Measurements from ENCODE around the gene HIBADH.

Gene HIBADH

GRCh38 chr7:27662490-27663205 lies at the start of gene HIBADH:
TSS of gene HIBADH (minus strand) at chr7:27662883. CDS start at chr7:27662788, 95 bp downstream.
- DNase-seq (ENCODE audit: low read depth), result peak; percentile 100

DNA sequence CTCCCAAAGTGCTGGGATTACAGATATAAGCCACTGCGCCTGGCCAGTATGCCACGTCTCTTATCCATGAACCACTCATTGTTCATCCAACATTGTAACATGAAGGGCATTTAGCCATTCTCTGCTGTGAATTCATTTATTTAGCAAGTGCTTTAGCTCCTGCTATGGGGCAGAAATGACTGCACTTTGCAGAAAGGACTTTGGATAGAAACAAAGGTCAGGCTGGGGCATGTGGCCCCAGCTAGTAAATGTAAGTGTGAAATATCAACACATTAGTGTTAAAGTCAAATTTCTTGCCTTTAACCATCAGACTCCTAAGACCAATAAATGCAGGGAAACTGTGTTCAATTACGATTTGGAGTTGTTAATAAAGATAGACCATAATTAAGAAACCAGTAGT lies 49.5 kb upstream of the HIBADH start:
- no peak for DNase-seq (ENCODE audit: low read depth)

DNA sequence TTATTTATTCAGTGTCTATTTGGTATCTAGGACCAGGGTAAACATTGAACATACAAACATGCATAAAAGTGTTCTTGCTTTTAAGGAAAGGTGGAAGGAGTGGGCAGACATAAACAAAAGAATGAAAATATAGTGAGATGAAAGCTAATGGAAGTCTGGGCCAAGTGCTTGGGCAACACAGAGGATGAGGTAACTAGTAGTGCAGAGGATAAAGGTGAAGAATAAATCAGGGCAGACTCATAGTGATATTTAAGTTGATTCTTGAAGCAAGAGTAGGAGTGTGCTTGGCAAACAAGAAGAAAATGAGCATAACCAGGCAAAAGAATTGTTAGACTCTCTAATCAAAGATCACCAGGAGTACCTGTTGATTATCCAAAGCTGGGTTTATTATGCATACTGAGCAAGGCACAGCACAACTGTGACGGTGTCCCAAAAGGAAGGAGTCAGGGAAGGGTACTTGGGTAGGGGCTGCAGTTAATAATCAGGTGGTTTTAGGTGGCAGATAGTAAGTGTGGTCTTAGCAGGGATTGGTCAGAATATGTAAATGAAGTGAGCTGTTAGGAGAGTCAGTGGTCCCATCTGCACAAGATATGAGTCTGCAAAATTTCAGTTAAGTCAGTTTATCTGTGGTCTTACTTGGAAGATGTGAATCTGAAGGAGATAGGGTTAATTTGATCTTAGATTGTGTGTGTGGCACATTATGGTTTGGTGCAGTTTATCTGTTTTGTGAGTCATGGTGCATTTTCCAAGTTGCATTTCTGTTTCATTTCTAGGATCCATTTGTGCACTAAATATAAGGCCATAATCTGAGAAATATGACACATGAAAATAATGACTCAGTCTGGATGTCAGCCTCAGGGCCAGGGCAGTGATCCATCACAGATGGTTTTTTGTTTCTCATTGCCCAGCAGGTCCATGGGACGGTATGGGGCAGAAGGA lies 46.7 kb upstream of the HIBADH start:
- DNase-seq (ENCODE audit: low read depth), result peak; percentile 77

DNA sequence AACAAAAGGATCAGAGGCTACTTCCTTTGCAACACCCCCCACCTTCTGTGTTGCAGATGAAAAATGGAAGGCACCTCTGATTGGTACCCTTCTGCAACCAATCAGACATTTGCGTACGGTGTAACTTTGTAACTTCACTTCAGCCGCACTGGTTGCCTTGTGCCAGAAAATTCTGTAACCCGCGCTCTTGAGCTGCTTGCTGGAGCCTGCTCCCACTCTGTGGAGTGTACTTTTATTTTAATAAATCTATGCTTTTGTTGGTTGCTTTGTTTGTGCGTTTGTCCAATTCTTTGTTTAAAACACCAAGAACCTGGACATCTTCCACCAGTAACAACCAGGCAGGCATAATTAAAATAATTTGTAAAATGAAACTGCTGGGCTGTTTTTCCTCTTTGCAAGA lies 45.8 kb upstream of the HIBADH start:
- DNase-seq (ENCODE audit: low read depth), result no peak

- DNase-seq (ENCODE audit: low read depth), result no peak
Observed at GRCh38 chr7:27705200-27705594, 42.5 kb upstream of the HIBADH start.

- peak; percentile 52 for DNase-seq (ENCODE audit: low read depth)
Observed at GRCh38 chr7:27704422-27705199, 41.9 kb upstream of the HIBADH start.

DNA sequence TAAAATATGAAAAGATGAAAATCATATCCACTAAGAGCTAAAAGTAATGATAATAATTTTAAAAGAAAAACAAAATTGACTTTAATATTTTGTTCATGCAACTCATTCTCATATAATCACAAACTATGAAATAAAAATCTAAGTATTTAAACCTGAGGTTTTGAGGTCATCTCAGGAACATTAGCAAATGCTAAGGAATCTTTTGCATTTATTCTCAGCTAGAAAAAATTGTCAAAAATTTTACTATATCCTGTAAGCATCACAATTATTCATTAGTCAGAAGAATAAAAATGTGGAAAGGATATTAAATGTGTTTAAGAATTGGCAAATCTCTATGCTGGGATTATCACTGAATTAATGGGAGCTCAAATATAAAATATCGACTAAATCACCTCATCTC lies 40.5 kb upstream of the HIBADH start:
- no peak for DNase-seq (ENCODE audit: low read depth)

DNA sequence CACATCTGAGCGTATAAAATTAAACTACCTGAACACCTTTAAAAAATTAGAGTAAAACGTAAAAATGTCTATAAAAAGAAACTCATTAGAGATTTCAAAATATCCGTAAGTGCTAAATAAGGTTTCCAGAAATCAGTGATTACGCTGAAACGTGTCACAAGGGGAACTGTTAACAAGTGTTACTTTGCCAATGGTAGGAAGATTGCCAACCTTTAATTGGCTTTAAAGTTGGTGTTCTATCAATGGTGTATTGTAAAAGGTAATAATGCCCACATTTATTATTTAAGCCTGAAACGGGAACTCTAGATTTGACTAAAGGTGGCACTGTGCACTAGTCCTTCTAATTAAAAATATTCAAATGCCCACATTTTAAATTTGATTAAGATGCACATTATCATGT lies 37.8 kb upstream of the HIBADH start:
- no peak for DNase-seq (ENCODE audit: low read depth)

- no peak for DNase-seq (ENCODE audit: low read depth)
Observed at GRCh38 chr7:27699751-27700150, 37.1 kb upstream of the HIBADH start.

DNA sequence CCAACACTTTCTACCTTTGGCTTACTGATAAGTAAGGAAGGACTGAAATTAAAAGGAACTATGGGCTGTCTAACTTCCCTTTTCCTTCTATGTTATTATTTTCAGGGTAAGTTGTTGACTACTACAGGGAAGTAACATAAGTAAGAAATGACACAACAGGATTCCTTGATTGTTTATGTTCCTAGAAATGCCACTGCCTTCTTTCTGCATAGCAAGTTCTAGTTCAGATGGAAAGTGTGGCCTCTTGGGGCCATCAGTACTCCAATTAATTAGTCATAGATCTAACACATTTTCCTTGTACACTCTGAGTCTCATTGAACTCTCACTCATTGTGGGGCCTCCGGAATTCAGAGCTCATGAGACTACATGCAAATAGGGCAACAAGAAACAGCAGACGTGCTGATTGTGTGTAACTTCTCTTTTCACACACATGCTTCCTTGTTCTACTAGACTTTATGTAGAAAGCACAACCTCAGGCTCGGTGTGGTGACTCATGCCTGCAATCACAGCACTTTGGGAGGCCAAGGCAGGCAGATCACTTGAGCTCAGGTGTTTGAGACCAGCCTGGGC lies 35.3 kb upstream of the HIBADH start:
- peak; percentile 38 for DNase-seq (ENCODE audit: low read depth)

- DNase-seq (ENCODE audit: low read depth), result no peak
Observed at GRCh38 chr7:27695096-27695495, 32.4 kb upstream of the HIBADH start.

- DNase-seq (ENCODE audit: low read depth), result peak; percentile 27
Observed at GRCh38 chr7:27693794-27694193, 31.1 kb upstream of the HIBADH start.

GRCh38 chr7:27690649-27691048 lies 28.0 kb upstream of the HIBADH start:
- no peak for DNase-seq (ENCODE audit: low read depth)

GRCh38 chr7:27689591-27690164 lies 27.0 kb upstream of the HIBADH start:
- peak; percentile 33 for DNase-seq (ENCODE audit: low read depth)

DNA sequence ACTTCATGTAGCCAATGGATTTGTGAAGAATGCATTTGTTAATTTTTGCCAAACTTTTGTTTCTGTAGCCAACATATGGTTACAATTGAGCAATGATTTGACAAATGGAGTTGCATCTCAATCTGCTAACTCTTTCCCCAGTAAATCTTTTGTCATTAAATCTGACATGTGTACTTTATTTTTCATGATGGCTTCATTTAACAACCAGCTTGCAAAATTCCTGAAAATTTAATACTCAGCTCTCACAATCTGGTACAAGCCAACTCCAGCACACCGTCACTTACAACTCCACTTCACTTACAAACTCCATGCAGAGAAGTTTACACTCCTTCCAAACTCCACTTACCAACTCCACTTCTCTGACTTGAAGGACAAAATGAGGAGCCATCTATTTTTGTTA lies 26.5 kb upstream of the HIBADH start:
- no peak for DNase-seq (ENCODE audit: low read depth)

DNA sequence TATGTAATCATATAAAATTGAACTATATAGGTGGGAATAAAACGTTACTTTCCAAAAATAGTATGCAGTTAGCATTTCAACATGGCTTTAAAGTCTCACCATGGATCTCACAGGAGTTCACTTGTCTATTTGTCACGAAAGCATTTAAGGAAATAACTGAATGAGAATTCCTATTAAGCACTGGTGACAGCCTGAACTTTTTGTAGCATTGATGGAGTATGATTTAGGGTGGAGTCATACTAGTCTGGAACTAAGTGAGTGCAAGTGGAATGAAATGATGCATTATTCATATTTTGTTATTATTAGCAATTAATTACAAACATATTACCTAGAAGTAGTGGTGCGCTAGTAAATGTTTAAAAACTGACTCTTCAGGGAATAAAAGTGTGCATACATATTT lies 26.0 kb upstream of the HIBADH start:
- DNase-seq (ENCODE audit: low read depth), result no peak

GRCh38 chr7:27688056-27688455 lies 25.4 kb upstream of the HIBADH start:
- DNase-seq (ENCODE audit: low read depth), result no peak

DNA sequence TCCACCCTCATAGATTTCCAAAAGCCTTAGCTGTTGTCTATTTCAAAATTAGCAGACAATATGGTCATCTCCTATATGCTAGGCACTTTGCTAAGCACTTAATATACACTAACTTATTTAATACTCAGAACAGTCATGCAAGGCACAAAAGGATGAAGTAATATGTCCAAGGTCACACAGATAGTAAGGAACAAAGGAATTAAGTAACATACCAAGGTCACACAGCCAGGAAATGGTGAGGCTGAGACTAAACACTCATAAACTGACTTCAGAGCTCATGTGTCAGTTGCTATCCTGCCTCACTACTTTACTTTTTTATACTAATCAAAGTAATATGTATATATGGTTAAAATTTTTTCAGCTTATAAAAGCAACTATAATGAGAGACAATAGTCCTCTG lies 23.6 kb upstream of the HIBADH start:
- DNase-seq (ENCODE audit: low read depth), result peak; percentile 50

DNA sequence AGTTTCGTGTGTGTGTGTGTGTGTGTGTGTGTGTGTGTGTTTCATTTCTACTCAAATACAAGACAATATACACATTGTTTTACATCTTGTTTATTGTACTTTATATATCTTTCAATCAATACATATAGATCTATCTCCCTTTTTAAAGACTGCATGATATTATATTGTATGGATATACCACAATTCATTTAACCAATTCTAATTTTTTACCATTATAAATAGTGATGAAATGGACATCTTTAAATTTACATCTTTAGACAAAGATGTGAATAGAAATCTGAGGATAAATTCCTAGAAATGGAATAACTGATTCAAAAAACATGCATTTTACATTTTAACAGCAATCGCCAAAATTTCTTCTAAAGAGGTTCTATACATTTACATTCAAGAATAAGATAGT lies 23.2 kb upstream of the HIBADH start:
- no peak for DNase-seq (ENCODE audit: low read depth)

- no peak for DNase-seq (ENCODE audit: low read depth)
Observed at GRCh38 chr7:27685209-27685608, 22.5 kb upstream of the HIBADH start.

- DNase-seq (ENCODE audit: low read depth), result peak; percentile 65
Observed at GRCh38 chr7:27684491-27684890, 21.8 kb upstream of the HIBADH start.

- DNase-seq (ENCODE audit: low read depth), result no peak
Observed at GRCh38 chr7:27680610-27681009, 17.9 kb upstream of the HIBADH start.
